ENCODE measurements around the gene TXN2.
"Not testable (repeated sequence)": the region's sequence is repeated elsewhere in the genome, so short reads cannot be mapped to it uniquely, and the experiment has no call there.

GRCh38 chr22:36424466-36424865 lies 57.0 kb downstream of the TXN2 start:
- not testable (repeated sequence) for TF ChIP-seq POLR2A, CTCF (IDR thresholded peaks at IDR 0.05)
